ENCODE measurements around the gene JAG2. TPM values are rescaled to one million over a fixed set of nuclear protein-coding genes. Genes with fewer than 3 reads are reported as not detected.

The JAG2 gene
- total RNA-seq, 1 experiment from 2014 or later: 85.9 TPM

GRCh38 chr14:105095236-105095805 is 73.3 kb downstream of the JAG2 start (continued):
- no peak for TF ChIP-seq ZBTB33 (IDR thresholded peaks at IDR 0.05; ENCODE audit: extremely low read depth, insufficient replicate concordance, low read length)
- no peak for TF ChIP-seq MAX (IDR thresholded peaks at IDR 0.05)
- no peak for TF ChIP-seq CEBPB (IDR thresholded peaks at IDR 0.05; ENCODE audit: low read depth)

DNA sequence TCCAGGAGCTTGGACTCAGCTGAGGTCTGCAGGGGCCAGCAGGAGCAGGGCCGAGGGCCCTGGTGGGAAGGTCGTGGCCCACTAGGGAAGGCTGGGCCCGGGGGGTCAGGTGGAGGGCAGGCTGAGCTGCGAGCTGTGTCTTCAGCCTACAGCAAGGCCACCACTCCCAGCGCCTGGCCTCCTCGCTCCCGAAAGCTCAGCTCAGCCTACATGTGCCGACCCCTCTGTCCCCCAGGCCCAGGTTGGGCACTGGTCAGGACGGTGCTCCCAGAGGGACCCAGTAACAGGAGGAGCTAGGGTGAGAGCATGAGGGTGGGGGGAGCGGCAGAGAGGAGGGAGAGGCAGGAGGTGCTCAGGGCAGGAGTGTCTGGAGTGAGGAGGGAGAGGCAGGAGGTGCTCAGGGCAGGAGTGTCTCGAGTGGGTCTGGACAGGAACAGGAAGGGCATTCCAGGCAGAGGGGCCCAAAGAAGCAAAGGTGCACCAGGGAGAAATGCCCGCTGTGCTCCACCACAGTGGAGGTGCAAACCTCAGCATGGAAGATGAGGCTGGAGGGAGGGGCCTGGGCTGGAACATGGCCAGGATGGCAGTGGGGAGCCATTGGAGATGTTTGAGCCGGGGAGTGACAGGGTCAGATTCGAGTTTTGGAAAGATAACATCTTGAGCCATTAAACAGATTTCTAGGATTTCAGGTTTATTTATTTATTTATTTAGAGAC is 74.2 kb downstream of the JAG2 start:
- no peaks in the 10 kb centered on the region for H3K27me3 ChIP-seq (ENCODE audit: insufficient read depth, low read length)
- no peak overlapping the region for H2AFZ ChIP-seq (ENCODE audit: low read depth, low read length, poor library complexity, severe bottlenecking)
- peak overlapping the region; percentile 99 for H3K27ac ChIP-seq (ENCODE audit: low read depth, low read length)
- TSS peak; percentile 37 for BruUV-seq (replicated peaks)
- no peak for DNase-seq (ENCODE audit: low read depth, low spot score)
- H3K9ac ChIP-seq (ENCODE audit: low read length): peak overlapping the region; percentile 95
- no peaks in the 10 kb centered on the region for H4K20me1 ChIP-seq (ENCODE audit: insufficient read depth)
- H3K9me2 ChIP-seq (ENCODE audit: insufficient read depth): no peaks in the 10 kb centered on the region
- intact Hi-C loops (cut with micrococcal nuclease): loop anchor here (5.0 kb wide), 1 partner anchor 88 kb away; the partner anchor contains the start of gene NUDT14
- ChIA-PET POLR2A (no interaction called here), CTCF (interaction anchor here (1.3 to 1.4 kb wide), 2 partner anchors 8 to 14 kb away, joined by 3 to 4 read pairs; no protein-coding TSS in a partner anchor), RAD21 (ENCODE audit: low non-redundant PET in 1 of 2, low total read pairs in 2 of 2, uncharacterized antibody in 2 of 2, unreplicated experiment in 2 of 2) (no interaction called here)
- TF ChIP-seq CBX3 (IDR thresholded peaks at IDR 0.05; ENCODE audit: low read depth) (no peak), YY1 (IDR thresholded peaks at IDR 0.05; ENCODE audit: extremely low read depth, insufficient replicate concordance, low read depth, low read length) (no peak), EZH2phosphoT487 (IDR thresholded peaks at IDR 0.05; ENCODE audit: borderline replicate concordance) (no peak), SRF (IDR thresholded peaks at IDR 0.05; ENCODE audit: low read depth) (no peak), POLR2A (IDR thresholded peaks at IDR 0.05; ENCODE audit: borderline replicate concordance, extremely low read depth, insufficient read depth, insufficient read length) (no peak), TCF7L2 (IDR thresholded peaks at IDR 0.05; ENCODE audit: borderline replicate concordance, extremely low read depth, insufficient read depth, insufficient read length) (no peak)
- H3K4me2 ChIP-seq (ENCODE audit: low read length): peak overlapping the region; percentile 86
- no peaks in the 10 kb centered on the region; a peak in 1 of 4 replicates for H3K9me3 ChIP-seq (ENCODE audit: control insufficient read depth in 1 of 2, insufficient read depth in 1 of 2, low read depth in 1 of 2, low read length in 2 of 2)
- H3K79me2 ChIP-seq (ENCODE audit: insufficient read depth, low read length): peaks cover 9% of the 10 kb centered on the region; the same call in 1 of the 2 replicates
- peak overlapping the region; percentile 72 to 87 for H3K4me3 ChIP-seq (replicated peaks in 1 of 2; ENCODE audit: low read depth in 1 of 2, low read length in 2 of 2)
- peaks cover 46 to 57% of the 10 kb centered on the region in 2 experiments for H3K4me1 ChIP-seq (ENCODE audit: control insufficient read depth in 1 of 2, insufficient read depth in 2 of 2, low read length in 2 of 2)
- no peaks in the 10 kb centered on the region for H3K36me3 ChIP-seq (ENCODE audit: control insufficient read depth in 1 of 2, insufficient read depth in 2 of 2, low read length in 2 of 2)
- ATAC-seq: no peak
